NCI-H446 (cell line): ENCODE results near the gene UNC5B.
A peak's percentile ranks its signal among the peaks of the same experiment; 100 is the strongest.

Experiments
- DNase-seq, 2 experiments: peaks; one replicate each; lab custom pipeline; 2025; lab: John Stamatoyannopoulos, UW

UNC5B gene

GRCh38 chr10:71255550-71255807 is 43.1 kb downstream of the UNC5B start:
- DNase-seq, result no peak

- peak; percentile 44 to 86 for DNase-seq
These were observed 43.7 kb downstream of the UNC5B start for GRCh38 chr10:71255808-71256660.

- no peak for DNase-seq
These were observed 44.4 kb downstream of the UNC5B start for GRCh38 chr10:71256661-71257318.

- DNase-seq, result no peak
These were observed 45.1 kb downstream of the UNC5B start for GRCh38 chr10:71257319-71257997.

- no peak for DNase-seq
These were observed 45.7 kb downstream of the UNC5B start for GRCh38 chr10:71258046-71258445.

GRCh38 chr10:71258446-71259145 is 46.2 kb downstream of the UNC5B start:
- DNase-seq, result no peak

GRCh38 chr10:71259282-71259681 is 46.9 kb downstream of the UNC5B start:
- no peak for DNase-seq

GRCh38 chr10:71259815-71260501 is 47.6 kb downstream of the UNC5B start:
- peak in 1 of 2 experiments; percentile 27 for DNase-seq

GRCh38 chr10:71260622-71261325 is 48.4 kb downstream of the UNC5B start:
- peak in 1 of 2 experiments; percentile 59 for DNase-seq

GRCh38 chr10:71262027-71262426 is 49.7 kb downstream of the UNC5B start:
- peak; percentile 16 to 65 for DNase-seq

- DNase-seq, result no peak
These were observed 50.4 kb downstream of the UNC5B start for GRCh38 chr10:71262817-71263216.

- DNase-seq, result no peak
These were observed 51.0 kb downstream of the UNC5B start for GRCh38 chr10:71263376-71263775.

GRCh38 chr10:71264345-71265200 is 52.2 kb downstream of the UNC5B start:
- peak in 1 of 2 experiments; percentile 15 for DNase-seq

- no peak for DNase-seq
These were observed 52.8 kb downstream of the UNC5B start for GRCh38 chr10:71265201-71265575.

- no peak for DNase-seq
These were observed 53.3 kb downstream of the UNC5B start for GRCh38 chr10:71265618-71266146.

GRCh38 chr10:71266147-71266917 is 54.0 kb downstream of the UNC5B start:
- DNase-seq, result peak in 1 of 2 experiments; percentile 56

- no peak for DNase-seq
These were observed 54.6 kb downstream of the UNC5B start for GRCh38 chr10:71266918-71267442.

- no peak for DNase-seq
These were observed 55.3 kb downstream of the UNC5B start for GRCh38 chr10:71267508-71268240.
